GM20431 (cell line): ENCODE results near the gene TCHP.
"Not testable (repeated sequence)": the region's sequence is repeated elsewhere in the genome, so short reads cannot be mapped to it uniquely, and the experiment has no call there.

Experiments
- in situ Hi-C: fragments of 300-500 bp; cut with MseI, MboI; formaldehyde crosslinking; loops from one replicate; pipeline ENCODE4 v1.15.0; 2020; ENCODE audit warnings: low sequenced_read_pairs; ENCODE audit not compliant: unreplicated experiment

TCHP gene

GRCh38 chr12:109878749-109879148 lies 21.3 kb upstream of the TCHP start:
- in situ Hi-C loops: no loop called here

GRCh38 chr12:109879351-109880042 lies 20.6 kb upstream of the TCHP start:
- in situ Hi-C loops: no loop called here

- in situ Hi-C loops: no loop called here
Measured at GRCh38 chr12:109880043-109880931, 19.8 kb upstream of the TCHP start, which contains the start of gene GLTP. TSS of gene GLTP (minus strand) at chr12:109880541. CDS start at chr12:109880374, 167 bp downstream.

GRCh38 chr12:109880938-109881337 lies 19.1 kb upstream of the TCHP start:
- in situ Hi-C loops: no loop called here

GRCh38 chr12:109881752-109882151 lies 18.3 kb upstream of the TCHP start:
- in situ Hi-C loops: no loop called here

- in situ Hi-C loops: no loop called here
Measured at GRCh38 chr12:109883461-109883860, 16.6 kb upstream of the TCHP start.

GRCh38 chr12:109885616-109886015 lies 14.5 kb upstream of the TCHP start:
- in situ Hi-C loops: no loop called here

- in situ Hi-C loops: no loop called here
Measured at GRCh38 chr12:109888179-109889020, 11.7 kb upstream of the TCHP start.

GRCh38 chr12:109890620-109891170 lies 9.4 kb upstream of the TCHP start:
- in situ Hi-C loops: no loop called here

GRCh38 chr12:109891731-109892130 lies 8.3 kb upstream of the TCHP start:
- in situ Hi-C loops: not testable (repeated sequence)

- in situ Hi-C loops: no loop called here
Measured at GRCh38 chr12:109892165-109892715, 7.8 kb upstream of the TCHP start.

GRCh38 chr12:109892748-109893147 lies 7.3 kb upstream of the TCHP start:
- in situ Hi-C loops: no loop called here

GRCh38 chr12:109893261-109893995 lies 6.6 kb upstream of the TCHP start:
- in situ Hi-C loops: no loop called here

- in situ Hi-C loops: no loop called here
Measured at GRCh38 chr12:109894939-109895338, 5.1 kb upstream of the TCHP start.

GRCh38 chr12:109896188-109896587 lies 3.9 kb upstream of the TCHP start:
- in situ Hi-C loops: no loop called here

GRCh38 chr12:109897029-109897428 lies 3.0 kb upstream of the TCHP start:
- in situ Hi-C loops: no loop called here

- in situ Hi-C loops: not testable (repeated sequence)
Measured at GRCh38 chr12:109899345-109899744, 729 bp upstream of the TCHP start.

- in situ Hi-C loops: no loop called here
Measured at GRCh38 chr12:109900752-109901580, 892 bp downstream of the TCHP start.
